WTC11 (cell line): ENCODE results near the gene PSME2.

Source experiments
- CREB1 ChIP-seq: sonication (generic); formaldehyde crosslinking; IDR thresholded peaks from 2 replicates; pipeline ENCODE4 v1.8.0; 2023; ENCODE audit warnings: mild to moderate bottlenecking, missing genetic modification reagents
- KAT7 ChIP-seq: sonication (generic); formaldehyde crosslinking; IDR thresholded peaks from 2 replicates; pipeline ENCODE4 v1.8.1; 2023; ENCODE audit warnings: missing genetic modification reagents, mild to moderate bottlenecking, borderline replicate concordance
- NFE2L1 ChIP-seq: sonication (generic); formaldehyde crosslinking; IDR thresholded peaks from 2 replicates; pipeline ENCODE4 v1.8.1; 2023; ENCODE audit warnings: missing genetic modification reagents
- TP53 ChIP-seq: sonication (generic); formaldehyde crosslinking; IDR thresholded peaks from 2 replicates; pipeline ENCODE4 v1.8.1; 2023; ENCODE audit warnings: mild to moderate bottlenecking, missing genetic modification reagents
- TF ChIP-seq, protein P1 (sequence below): fragments of 200-600 bp; IDR thresholded peaks from 2 replicates; pipeline ENCODE4 v1.8.0; 2022; ENCODE audit warnings: antibody characterized with exemption
- TF ChIP-seq, protein P2 (sequence below): sonication (generic); formaldehyde crosslinking; IDR thresholded peaks from 2 replicates; pipeline ENCODE4 v1.8.1; 2023; ENCODE audit warnings: mild to moderate bottlenecking, missing genetic modification reagents, borderline replicate concordance
- TF ChIP-seq, protein P3 (sequence below): sonication (generic); formaldehyde crosslinking; IDR thresholded peaks from 2 replicates; pipeline ENCODE4 v1.8.1; 2022; ENCODE audit warnings: missing genetic modification reagents, borderline replicate concordance
- TF ChIP-seq, protein P4 (sequence below): fragments of 250-450 bp; sonication (Bioruptor Pico); IDR thresholded peaks from 2 replicates; pipeline ENCODE4 v2.1.2; 2022; ENCODE audit warnings: mild to moderate bottlenecking, moderate library complexity

DNA sequence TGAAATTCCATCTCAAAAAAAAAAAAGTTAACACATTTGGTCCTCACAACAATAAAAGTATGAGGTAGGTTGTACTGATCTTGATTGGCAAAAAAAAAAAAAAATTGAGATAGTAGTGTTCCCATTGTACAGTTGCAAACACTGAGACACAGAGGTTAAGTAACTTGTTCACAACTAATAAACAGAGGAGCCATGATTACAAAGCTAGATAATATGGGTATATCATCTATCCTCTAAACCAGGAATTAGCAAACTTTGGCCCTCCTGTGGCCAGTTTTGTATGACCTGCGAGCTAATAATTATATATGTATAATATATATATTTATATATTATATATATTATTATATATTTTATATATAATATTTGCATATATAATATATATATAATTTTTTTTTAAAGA, 12.7 kb downstream of the PSME2 start:
- TF ChIP-seq NFE2L1 (CRISPR knock-in tag), result no peak
- TF ChIP-seq, protein P1, sequence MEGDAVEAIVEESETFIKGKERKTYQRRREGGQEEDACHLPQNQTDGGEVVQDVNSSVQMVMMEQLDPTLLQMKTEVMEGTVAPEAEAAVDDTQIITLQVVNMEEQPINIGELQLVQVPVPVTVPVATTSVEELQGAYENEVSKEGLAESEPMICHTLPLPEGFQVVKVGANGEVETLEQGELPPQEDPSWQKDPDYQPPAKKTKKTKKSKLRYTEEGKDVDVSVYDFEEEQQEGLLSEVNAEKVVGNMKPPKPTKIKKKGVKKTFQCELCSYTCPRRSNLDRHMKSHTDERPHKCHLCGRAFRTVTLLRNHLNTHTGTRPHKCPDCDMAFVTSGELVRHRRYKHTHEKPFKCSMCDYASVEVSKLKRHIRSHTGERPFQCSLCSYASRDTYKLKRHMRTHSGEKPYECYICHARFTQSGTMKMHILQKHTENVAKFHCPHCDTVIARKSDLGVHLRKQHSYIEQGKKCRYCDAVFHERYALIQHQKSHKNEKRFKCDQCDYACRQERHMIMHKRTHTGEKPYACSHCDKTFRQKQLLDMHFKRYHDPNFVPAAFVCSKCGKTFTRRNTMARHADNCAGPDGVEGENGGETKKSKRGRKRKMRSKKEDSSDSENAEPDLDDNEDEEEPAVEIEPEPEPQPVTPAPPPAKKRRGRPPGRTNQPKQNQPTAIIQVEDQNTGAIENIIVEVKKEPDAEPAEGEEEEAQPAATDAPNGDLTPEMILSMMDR, result no peak
- TF ChIP-seq, protein P2, sequence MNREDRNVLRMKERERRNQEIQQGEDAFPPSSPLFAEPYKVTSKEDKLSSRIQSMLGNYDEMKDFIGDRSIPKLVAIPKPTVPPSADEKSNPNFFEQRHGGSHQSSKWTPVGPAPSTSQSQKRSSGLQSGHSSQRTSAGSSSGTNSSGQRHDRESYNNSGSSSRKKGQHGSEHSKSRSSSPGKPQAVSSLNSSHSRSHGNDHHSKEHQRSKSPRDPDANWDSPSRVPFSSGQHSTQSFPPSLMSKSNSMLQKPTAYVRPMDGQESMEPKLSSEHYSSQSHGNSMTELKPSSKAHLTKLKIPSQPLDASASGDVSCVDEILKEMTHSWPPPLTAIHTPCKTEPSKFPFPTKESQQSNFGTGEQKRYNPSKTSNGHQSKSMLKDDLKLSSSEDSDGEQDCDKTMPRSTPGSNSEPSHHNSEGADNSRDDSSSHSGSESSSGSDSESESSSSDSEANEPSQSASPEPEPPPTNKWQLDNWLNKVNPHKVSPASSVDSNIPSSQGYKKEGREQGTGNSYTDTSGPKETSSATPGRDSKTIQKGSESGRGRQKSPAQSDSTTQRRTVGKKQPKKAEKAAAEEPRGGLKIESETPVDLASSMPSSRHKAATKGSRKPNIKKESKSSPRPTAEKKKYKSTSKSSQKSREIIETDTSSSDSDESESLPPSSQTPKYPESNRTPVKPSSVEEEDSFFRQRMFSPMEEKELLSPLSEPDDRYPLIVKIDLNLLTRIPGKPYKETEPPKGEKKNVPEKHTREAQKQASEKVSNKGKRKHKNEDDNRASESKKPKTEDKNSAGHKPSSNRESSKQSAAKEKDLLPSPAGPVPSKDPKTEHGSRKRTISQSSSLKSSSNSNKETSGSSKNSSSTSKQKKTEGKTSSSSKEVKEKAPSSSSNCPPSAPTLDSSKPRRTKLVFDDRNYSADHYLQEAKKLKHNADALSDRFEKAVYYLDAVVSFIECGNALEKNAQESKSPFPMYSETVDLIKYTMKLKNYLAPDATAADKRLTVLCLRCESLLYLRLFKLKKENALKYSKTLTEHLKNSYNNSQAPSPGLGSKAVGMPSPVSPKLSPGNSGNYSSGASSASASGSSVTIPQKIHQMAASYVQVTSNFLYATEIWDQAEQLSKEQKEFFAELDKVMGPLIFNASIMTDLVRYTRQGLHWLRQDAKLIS (CRISPR knock-in tag), result no peak
- TF ChIP-seq CREB1 (CRISPR knock-in tag), result no peak
- TF ChIP-seq, protein P3, sequence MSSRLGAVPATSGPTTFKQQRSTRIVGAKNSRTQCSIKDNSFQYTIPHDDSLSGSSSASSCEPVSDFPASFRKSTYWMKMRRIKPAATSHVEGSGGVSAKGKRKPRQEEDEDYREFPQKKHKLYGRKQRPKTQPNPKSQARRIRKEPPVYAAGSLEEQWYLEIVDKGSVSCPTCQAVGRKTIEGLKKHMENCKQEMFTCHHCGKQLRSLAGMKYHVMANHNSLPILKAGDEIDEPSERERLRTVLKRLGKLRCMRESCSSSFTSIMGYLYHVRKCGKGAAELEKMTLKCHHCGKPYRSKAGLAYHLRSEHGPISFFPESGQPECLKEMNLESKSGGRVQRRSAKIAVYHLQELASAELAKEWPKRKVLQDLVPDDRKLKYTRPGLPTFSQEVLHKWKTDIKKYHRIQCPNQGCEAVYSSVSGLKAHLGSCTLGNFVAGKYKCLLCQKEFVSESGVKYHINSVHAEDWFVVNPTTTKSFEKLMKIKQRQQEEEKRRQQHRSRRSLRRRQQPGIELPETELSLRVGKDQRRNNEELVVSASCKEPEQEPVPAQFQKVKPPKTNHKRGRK, result no peak
- TF ChIP-seq, protein P4, sequence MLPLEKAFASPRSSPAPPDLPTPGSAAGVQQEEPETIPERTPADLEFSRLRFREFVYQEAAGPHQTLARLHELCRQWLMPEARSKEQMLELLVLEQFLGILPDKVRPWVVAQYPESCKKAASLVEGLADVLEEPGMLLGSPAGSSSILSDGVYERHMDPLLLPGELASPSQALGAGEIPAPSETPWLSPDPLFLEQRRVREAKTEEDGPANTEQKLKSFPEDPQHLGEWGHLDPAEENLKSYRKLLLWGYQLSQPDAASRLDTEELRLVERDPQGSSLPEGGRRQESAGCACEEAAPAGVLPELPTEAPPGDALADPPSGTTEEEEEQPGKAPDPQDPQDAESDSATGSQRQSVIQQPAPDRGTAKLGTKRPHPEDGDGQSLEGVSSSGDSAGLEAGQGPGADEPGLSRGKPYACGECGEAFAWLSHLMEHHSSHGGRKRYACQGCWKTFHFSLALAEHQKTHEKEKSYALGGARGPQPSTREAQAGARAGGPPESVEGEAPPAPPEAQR (CRISPR knock-in tag), result no peak
- TF ChIP-seq TP53 (CRISPR knock-in tag), result no peak
- TF ChIP-seq KAT7 (CRISPR knock-in tag), result no peak
